G401 (cell line): ENCODE results near the gene TJP3. TPM values are rescaled to one million over a fixed set of nuclear protein-coding genes. Genes with fewer than 3 reads are reported as not detected.
"Not testable (repeated sequence)": the region's sequence is repeated elsewhere in the genome, so short reads cannot be mapped to it uniquely, and the experiment has no call there.

ENCODE experiments used
- DNase-seq: peaks from one replicate; pipeline ENCODE4 v3.0.0-alpha.2; 2015; ENCODE audit warnings: low spot score
- in situ Hi-C: cut with HindIII; loops from 2 replicates; pipeline ENCODE4 v1.10.0; 2016; ENCODE audit warnings: low sequenced_read_pairs, mixed read lengths
- total RNA-seq: library from RNA; depleted of rRNA; stranded (reverse); fragments of >200 nt; shearing (Covaris generic); gene quantifications from 2 replicates; pipeline ENCODE4 v1.2.3, GENCODE V29; 2014

The TJP3 gene
- total RNA-seq, 1 experiment from 2014 or later = 12.4 TPM

GRCh38 chr19:3733549-3734309 is 25.5 kb downstream of the TJP3 start:
- in situ Hi-C loops = no loop called here
- DNase-seq = no peak

GRCh38 chr19:3734310-3734600 is 26.1 kb downstream of the TJP3 start:
- no peak for DNase-seq
- in situ Hi-C loops = no loop called here

GRCh38 chr19:3736106-3736724 is 28.0 kb downstream of the TJP3 start:
- DNase-seq = no peak
- in situ Hi-C loops = no loop called here

GRCh38 chr19:3737487-3738205 is 29.5 kb downstream of the TJP3 start:
- no peak for DNase-seq
- in situ Hi-C loops = no loop called here

- no peak for DNase-seq
- in situ Hi-C loops = no loop called here
Observed at GRCh38 chr19:3738477-3739220, 30.5 kb downstream of the TJP3 start.

GRCh38 chr19:3740431-3740830 is 32.2 kb downstream of the TJP3 start:
- DNase-seq = no peak
- in situ Hi-C loops = no loop called here

GRCh38 chr19:3743486-3743885 is 35.3 kb downstream of the TJP3 start:
- in situ Hi-C loops = no loop called here

GRCh38 chr19:3745363-3746045 is 37.3 kb downstream of the TJP3 start:
- no peak for DNase-seq
- in situ Hi-C loops = no loop called here

More at GRCh38 chr19:3743486-3743885, 35.3 kb downstream of the TJP3 start:
- no peak for DNase-seq

- no peak for DNase-seq
- in situ Hi-C loops = no loop called here
Observed at GRCh38 chr19:3746371-3747056, 38.3 kb downstream of the TJP3 start.

- in situ Hi-C loops = no loop called here
- no peak for DNase-seq
Observed at GRCh38 chr19:3748965-3749364, 40.8 kb downstream of the TJP3 start.

GRCh38 chr19:3750211-3750610 is 42.0 kb downstream of the TJP3 start:
- in situ Hi-C loops = no loop called here
- no peak for DNase-seq

- in situ Hi-C loops = no loop called here
- DNase-seq = no peak
Observed at GRCh38 chr19:3751236-3751635, 43.1 kb downstream of the TJP3 start.

GRCh38 chr19:3752492-3752891 is 44.3 kb downstream of the TJP3 start:
- in situ Hi-C loops = no loop called here
- DNase-seq = no peak

- in situ Hi-C loops = no loop called here
- no peak for DNase-seq
Observed at GRCh38 chr19:3753631-3754410, 45.6 kb downstream of the TJP3 start.

- in situ Hi-C loops, DNase-seq: not testable (repeated sequence)
Observed at GRCh38 chr19:3757705-3758104, 49.5 kb downstream of the TJP3 start.

GRCh38 chr19:3758297-3758696 is 50.1 kb downstream of the TJP3 start:
- DNase-seq, in situ Hi-C loops: not testable (repeated sequence)

GRCh38 chr19:3759482-3760254 is 51.5 kb downstream of the TJP3 start:
- in situ Hi-C loops = no loop called here
- DNase-seq = no peak
